ENCODE results near the gene ADAMTS3. TPM values are rescaled to one million over a fixed set of nuclear protein-coding genes. Genes with fewer than 3 reads are reported as not detected.

ADAMTS3 gene
- total RNA-seq, 1 experiment from 2014 or later, result 0.39 TPM

DNA sequence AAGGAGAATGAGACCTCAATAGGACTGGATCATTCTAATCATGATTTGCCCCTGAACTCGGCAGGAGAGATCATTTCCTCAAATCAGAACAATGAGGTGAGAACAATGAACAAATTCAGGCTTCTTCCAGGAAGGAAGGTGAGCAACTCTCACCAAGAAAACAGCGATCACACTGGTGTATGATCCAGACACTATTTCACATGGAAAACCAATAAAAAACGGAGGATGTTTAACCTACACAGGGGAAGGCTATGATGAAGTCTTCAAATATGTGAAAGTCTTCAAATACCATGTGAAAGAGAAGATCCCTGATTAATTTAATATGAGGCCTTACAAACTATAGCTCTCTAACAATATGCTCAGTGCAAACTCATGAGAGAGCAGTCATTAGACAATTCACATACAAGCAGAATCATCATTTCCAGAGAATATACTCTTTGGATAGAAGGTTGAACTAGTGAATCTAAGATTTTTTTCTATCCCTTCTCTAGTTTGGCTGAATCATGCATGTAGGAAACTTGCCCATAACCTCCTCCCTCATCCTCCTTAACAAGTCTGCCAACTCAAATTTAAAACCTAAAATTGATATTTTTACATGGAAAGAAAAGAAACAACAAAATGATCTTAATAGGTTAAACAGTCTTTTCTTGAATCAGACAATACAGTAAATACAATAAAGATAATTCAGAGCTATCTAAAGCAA, 122.5 kb downstream of the ADAMTS3 start:
- DNase-seq (ENCODE audit: low read depth, low spot score) (no peak), ATAC-seq (no peak)
- H3K27ac ChIP-seq (ENCODE audit: low read length), result no peak overlapping the region
- H3K4me3 ChIP-seq (ENCODE audit: low read depth in 2 of 2, low read length in 2 of 2), result no peak overlapping the region
- no peaks in the 10 kb centered on the region for H3K9me3 ChIP-seq (ENCODE audit: control insufficient read depth, insufficient read depth, low read depth, low read length)
- intact Hi-C loops (cut with micrococcal nuclease; ENCODE audit: unreplicated experiment) (no loop called here), in situ Hi-C loops (cut with HindIII; ENCODE audit: low pct_unique_long_range_greater_than_20kb, low sequenced_read_pairs) (no loop called here)
- BruUV-seq (replicated peaks), result no TSS peak
- no peak for TF ChIP-seq SIN3A (IDR thresholded peaks at IDR 0.05; ENCODE audit: borderline replicate concordance, insufficient read depth, low read depth, low read length)
- TF ChIP-seq, protein P1, sequence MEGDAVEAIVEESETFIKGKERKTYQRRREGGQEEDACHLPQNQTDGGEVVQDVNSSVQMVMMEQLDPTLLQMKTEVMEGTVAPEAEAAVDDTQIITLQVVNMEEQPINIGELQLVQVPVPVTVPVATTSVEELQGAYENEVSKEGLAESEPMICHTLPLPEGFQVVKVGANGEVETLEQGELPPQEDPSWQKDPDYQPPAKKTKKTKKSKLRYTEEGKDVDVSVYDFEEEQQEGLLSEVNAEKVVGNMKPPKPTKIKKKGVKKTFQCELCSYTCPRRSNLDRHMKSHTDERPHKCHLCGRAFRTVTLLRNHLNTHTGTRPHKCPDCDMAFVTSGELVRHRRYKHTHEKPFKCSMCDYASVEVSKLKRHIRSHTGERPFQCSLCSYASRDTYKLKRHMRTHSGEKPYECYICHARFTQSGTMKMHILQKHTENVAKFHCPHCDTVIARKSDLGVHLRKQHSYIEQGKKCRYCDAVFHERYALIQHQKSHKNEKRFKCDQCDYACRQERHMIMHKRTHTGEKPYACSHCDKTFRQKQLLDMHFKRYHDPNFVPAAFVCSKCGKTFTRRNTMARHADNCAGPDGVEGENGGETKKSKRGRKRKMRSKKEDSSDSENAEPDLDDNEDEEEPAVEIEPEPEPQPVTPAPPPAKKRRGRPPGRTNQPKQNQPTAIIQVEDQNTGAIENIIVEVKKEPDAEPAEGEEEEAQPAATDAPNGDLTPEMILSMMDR (IDR thresholded peaks at IDR 0.05), result no peak
- TF ChIP-seq POLR2AphosphoS5 (IDR thresholded peaks at IDR 0.05; ENCODE audit: low read depth, low read length), result no peak
- TF ChIP-seq, protein P2, sequence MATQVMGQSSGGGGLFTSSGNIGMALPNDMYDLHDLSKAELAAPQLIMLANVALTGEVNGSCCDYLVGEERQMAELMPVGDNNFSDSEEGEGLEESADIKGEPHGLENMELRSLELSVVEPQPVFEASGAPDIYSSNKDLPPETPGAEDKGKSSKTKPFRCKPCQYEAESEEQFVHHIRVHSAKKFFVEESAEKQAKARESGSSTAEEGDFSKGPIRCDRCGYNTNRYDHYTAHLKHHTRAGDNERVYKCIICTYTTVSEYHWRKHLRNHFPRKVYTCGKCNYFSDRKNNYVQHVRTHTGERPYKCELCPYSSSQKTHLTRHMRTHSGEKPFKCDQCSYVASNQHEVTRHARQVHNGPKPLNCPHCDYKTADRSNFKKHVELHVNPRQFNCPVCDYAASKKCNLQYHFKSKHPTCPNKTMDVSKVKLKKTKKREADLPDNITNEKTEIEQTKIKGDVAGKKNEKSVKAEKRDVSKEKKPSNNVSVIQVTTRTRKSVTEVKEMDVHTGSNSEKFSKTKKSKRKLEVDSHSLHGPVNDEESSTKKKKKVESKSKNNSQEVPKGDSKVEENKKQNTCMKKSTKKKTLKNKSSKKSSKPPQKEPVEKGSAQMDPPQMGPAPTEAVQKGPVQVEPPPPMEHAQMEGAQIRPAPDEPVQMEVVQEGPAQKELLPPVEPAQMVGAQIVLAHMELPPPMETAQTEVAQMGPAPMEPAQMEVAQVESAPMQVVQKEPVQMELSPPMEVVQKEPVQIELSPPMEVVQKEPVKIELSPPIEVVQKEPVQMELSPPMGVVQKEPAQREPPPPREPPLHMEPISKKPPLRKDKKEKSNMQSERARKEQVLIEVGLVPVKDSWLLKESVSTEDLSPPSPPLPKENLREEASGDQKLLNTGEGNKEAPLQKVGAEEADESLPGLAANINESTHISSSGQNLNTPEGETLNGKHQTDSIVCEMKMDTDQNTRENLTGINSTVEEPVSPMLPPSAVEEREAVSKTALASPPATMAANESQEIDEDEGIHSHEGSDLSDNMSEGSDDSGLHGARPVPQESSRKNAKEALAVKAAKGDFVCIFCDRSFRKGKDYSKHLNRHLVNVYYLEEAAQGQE (IDR thresholded peaks at IDR 0.05; ENCODE audit: insufficient read depth in 1 of 2, low read depth in 2 of 2, low read length in 1 of 2), result no peak
- no peaks in the 10 kb centered on the region for H3K27me3 ChIP-seq (ENCODE audit: control insufficient read depth, insufficient read depth, low read length)
- no peaks in the 10 kb centered on the region for H3K4me1 ChIP-seq (ENCODE audit: control insufficient read depth, insufficient read depth, low read length)
- ChIA-PET CTCF (no interaction called here), POLR2A (no interaction called here)
- H3K36me3 ChIP-seq (ENCODE audit: control insufficient read depth, insufficient read depth, low read length), result no peaks in the 10 kb centered on the region

DNA sequence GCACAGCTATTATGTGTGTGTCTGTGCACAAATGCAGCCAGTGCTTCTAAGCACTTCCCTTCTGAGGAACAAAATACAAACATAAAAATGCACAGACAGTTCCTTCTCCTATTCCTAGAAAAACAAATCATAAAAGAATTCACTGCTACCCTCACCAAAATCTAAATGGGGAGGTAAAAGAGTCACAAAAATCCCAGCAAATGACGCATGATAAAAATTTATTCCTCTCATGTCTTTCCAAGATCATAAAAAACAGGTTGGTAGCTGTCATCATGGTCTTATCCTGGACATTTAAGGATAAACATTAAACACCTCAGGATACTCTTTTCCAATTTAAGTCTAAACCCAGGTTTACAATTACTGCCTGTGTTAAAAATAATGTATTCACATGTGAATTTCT, 124.9 kb downstream of the ADAMTS3 start:
- CTCF ChIA-PET, result no interaction called here
- ATAC-seq, result no peak

More for the DNA sequence above, 124.9 kb downstream of the ADAMTS3 start:
- intact Hi-C loops (cut with micrococcal nuclease; ENCODE audit: unreplicated experiment), result no loop called here
- BruUV-seq (replicated peaks), result no TSS peak
- no peaks in the 10 kb centered on the region for H3K4me1 ChIP-seq (ENCODE audit: control insufficient read depth, insufficient read depth, low read length)
- in situ Hi-C loops (cut with HindIII; ENCODE audit: low pct_unique_long_range_greater_than_20kb, low sequenced_read_pairs), result no loop called here
- no peak for DNase-seq (ENCODE audit: low read depth, low spot score)
- TF ChIP-seq POLR2AphosphoS5 (IDR thresholded peaks at IDR 0.05; ENCODE audit: low read depth, low read length) (no peak), SIN3A (IDR thresholded peaks at IDR 0.05; ENCODE audit: borderline replicate concordance, insufficient read depth, low read depth, low read length) (no peak), TCF7L2 (IDR thresholded peaks at IDR 0.05; ENCODE audit: low read depth, low read length) (no peak)
- TF ChIP-seq, protein P2 (IDR thresholded peaks at IDR 0.05; ENCODE audit: insufficient read depth in 1 of 2, low read depth in 2 of 2, low read length in 1 of 2), result no peak
- TF ChIP-seq, protein P1 (IDR thresholded peaks at IDR 0.05), result no peak
- H3K36me3 ChIP-seq (ENCODE audit: control insufficient read depth, insufficient read depth, low read length), result no peaks in the 10 kb centered on the region
- H3K4me3 ChIP-seq (ENCODE audit: low read depth in 2 of 2, low read length in 2 of 2), result no peak overlapping the region
- H3K27me3 ChIP-seq (ENCODE audit: control insufficient read depth, insufficient read depth, low read length), result no peaks in the 10 kb centered on the region
- no peak overlapping the region for H3K27ac ChIP-seq (ENCODE audit: low read length)
- POLR2A ChIA-PET, result no interaction called here
- H3K9me3 ChIP-seq (ENCODE audit: control insufficient read depth, insufficient read depth, low read depth, low read length), result no peaks in the 10 kb centered on the region

All from Panc1 (cell line).